RWPE2 (cell line): ENCODE measurements around the gene EHD4.

ENCODE experiments used
- ATAC-seq: fragments of 200-7000 bp; cut with Tn5 transposase; 3 replicates; pipeline ENCODE4 v1.9.1; 2021; ENCODE audit warnings: low read depth
- DNase-seq: peaks from one replicate; pipeline ENCODE4 v3.0.0-alpha.2; 2020; ENCODE audit warnings: low spot score
- H3K27ac ChIP-seq: fragments of 450-650 bp; 2 replicates; pipeline ENCODE4 v1.5.1; 2017; ENCODE audit warnings: mild to moderate bottlenecking; ENCODE audit not compliant: poor library complexity, severe bottlenecking
- H3K27me3 ChIP-seq: fragments of 250-450 bp; sonication (Bioruptor Pico); 2 replicates; pipeline ENCODE4 v1.5.1; 2021; ENCODE audit warnings: mild to moderate bottlenecking, moderate library complexity; ENCODE audit not compliant: insufficient read depth, poor library complexity, severe bottlenecking
- H3K36me3 ChIP-seq: fragments of 250-450 bp; sonication (Bioruptor Pico); 2 replicates; pipeline ENCODE4 v1.5.1; 2020; ENCODE audit warnings: low read depth, mild to moderate bottlenecking, moderate library complexity
- H3K4me1 ChIP-seq: fragments of 250-450 bp; sonication (Bioruptor Pico); 2 replicates; pipeline ENCODE4 v1.5.1; 2021; ENCODE audit warnings: mild to moderate bottlenecking, moderate library complexity; ENCODE audit not compliant: insufficient read depth, poor library complexity, severe bottlenecking
- H3K4me3 ChIP-seq: fragments of 250-450 bp; sonication (Bioruptor Pico); 2 replicates; pipeline ENCODE4 v1.5.1; 2021; ENCODE audit warnings: mild to moderate bottlenecking, moderate library complexity; ENCODE audit not compliant: severe bottlenecking
- H3K9me3 ChIP-seq: fragments of 250-450 bp; sonication (Bioruptor Pico); 2 replicates; pipeline ENCODE4 v1.5.1; 2021; ENCODE audit warnings: mild to moderate bottlenecking, moderate library complexity; ENCODE audit not compliant: severe bottlenecking
- CTCF ChIP-seq: fragments of 450-650 bp; IDR thresholded peaks from one replicate; pipeline ENCODE4 v1.5.1; 2017; ENCODE audit warnings: mild to moderate bottlenecking, moderate library complexity; ENCODE audit not compliant: poor library complexity, severe bottlenecking

The EHD4 gene

GRCh38 chr15:41928637-41929620 is 43.4 kb downstream of the EHD4 start:
- TF ChIP-seq CTCF, result no peak
- H3K27me3 ChIP-seq, result no peaks in the 10 kb centered on the region
- no peaks in the 10 kb centered on the region for H3K9me3 ChIP-seq
- H3K4me1 ChIP-seq, result peaks cover 45% of the 10 kb centered on the region
- peak overlapping the region; percentile 67 for H3K27ac ChIP-seq
- no peak for DNase-seq
- peaks cover 45% of the 10 kb centered on the region for H3K36me3 ChIP-seq
- H3K4me3 ChIP-seq, result no peak overlapping the region
- ATAC-seq, result no peak

- no peak for TF ChIP-seq CTCF
- no peaks in the 10 kb centered on the region for H3K27me3 ChIP-seq
- H3K4me1 ChIP-seq, result peaks cover 37% of the 10 kb centered on the region
- no peaks in the 10 kb centered on the region for H3K9me3 ChIP-seq
- no peak for DNase-seq
- H3K36me3 ChIP-seq, result peaks cover 52% of the 10 kb centered on the region
- no peak for ATAC-seq
- H3K27ac ChIP-seq, result no peak overlapping the region
- no peak overlapping the region for H3K4me3 ChIP-seq
Measured at GRCh38 chr15:41928100-41928499, 44.3 kb downstream of the EHD4 start.

DNA sequence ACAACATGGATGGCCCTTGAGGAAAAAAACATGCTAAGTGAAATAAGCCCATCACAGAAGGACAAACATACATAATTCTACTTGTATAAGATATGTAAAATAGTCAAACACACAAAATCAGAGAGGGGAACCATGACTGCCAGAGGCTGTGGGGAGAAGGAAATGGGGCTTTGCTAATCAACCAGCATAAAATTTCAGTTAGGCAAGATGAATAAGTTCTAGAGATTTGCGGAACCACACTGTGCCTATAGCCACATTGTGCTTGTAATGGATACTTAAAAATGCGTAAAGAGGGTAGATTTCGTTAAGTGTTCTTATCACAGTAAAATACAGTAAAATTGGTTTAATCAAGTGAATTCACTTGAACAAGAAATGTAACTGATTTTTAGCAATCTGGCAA is 44.8 kb downstream of the EHD4 start:
- Histone ChIP-seq H3K9me3 (no peaks in the 10 kb centered on the region), H3K27me3 (no peaks in the 10 kb centered on the region), H3K27ac (no peak overlapping the region), H3K4me3 (no peak overlapping the region), H3K36me3 (peaks cover 57% of the 10 kb centered on the region), H3K4me1 (peaks cover 32% of the 10 kb centered on the region)
- ATAC-seq (no peak), DNase-seq (no peak)
- no peak for TF ChIP-seq CTCF

DNA sequence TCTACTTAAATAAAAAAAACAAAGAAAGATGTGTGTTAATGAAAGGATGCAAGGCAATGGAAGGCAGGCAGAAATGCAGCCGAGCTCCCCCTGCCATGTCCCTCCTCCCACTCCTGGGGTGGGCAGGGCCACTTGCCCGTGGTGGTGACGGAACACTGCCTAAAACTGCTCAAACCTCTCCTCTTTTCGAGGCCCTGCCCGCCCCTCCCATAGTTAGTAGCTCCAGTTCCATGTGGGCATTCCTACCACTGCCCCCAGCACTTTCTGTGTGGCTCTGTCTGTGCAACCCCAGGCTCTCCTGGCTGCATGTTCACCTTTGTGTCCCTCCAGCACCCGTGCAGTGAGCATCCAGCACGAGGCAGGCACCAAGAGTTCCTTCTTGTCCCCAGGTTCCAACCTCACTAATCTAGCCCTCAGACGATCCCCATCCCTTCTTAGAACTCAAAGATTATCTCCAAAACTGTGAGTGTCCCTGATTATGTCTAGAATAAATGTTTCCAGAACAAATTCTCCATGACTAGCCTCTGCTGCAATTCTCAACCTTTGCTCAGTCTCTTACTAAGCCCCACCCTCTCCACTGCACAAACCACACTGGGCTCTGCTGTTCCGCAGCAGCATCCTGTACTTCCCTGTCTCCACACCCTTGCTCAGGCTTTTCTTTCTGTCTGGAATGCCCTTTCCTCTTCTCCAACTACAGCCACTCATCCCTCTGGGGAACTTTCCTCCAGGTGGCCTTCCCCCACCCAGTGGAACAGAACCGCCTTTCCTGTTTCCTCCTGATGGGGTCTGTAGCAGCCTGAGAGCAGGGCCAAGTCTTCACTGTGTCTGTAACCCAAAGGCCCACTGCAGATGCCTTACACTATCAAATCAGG is 45.9 kb downstream of the EHD4 start:
- H3K4me1 ChIP-seq, result peaks cover 20% of the 10 kb centered on the region
- no peak overlapping the region for H3K4me3 ChIP-seq
- ATAC-seq, result no peak

More for the DNA sequence above, 45.9 kb downstream of the EHD4 start:
- DNase-seq, result no peak
- H3K9me3 ChIP-seq, result no peaks in the 10 kb centered on the region
- no peaks in the 10 kb centered on the region for H3K27me3 ChIP-seq
- no peak overlapping the region for H3K27ac ChIP-seq
- TF ChIP-seq CTCF, result no peak
- H3K36me3 ChIP-seq, result peaks cover 60% of the 10 kb centered on the region
